ENCODE results near the gene INSM1. TPM values are rescaled to one million over a fixed set of nuclear protein-coding genes. Genes with fewer than 3 reads are reported as not detected.

The INSM1 gene
- total and polyA plus RNA-seq, 2 donors (not counting 3 experiments of a cell fraction or from before 2014, with no cell fraction given), result not detected

DNA sequence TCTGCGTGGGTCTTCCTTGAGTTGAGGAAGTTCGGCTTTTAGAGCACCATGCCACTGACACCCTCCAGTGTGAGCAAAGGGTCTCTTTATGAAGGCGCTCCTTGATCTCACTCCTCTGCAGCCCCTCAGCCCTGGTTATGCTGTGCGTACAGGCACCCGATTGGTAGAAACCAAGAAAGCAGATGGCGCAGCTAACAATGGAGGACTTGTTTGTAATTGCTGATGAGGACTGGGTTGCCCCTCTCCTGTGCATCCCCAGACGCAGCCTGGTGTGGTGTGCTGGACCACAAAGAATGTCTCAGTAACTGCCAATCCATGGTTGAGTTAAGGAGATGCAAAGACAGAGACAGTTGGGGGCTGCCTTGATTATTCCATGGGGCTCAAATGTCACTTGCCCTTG, 30.2 kb downstream of the INSM1 start:
- Histone ChIP-seq H3K4me3 (replicated peaks in 1 of 3; ENCODE audit: insufficient read depth in 1 of 3, low read depth in 1 of 3, low read length in 3 of 3) (no peak overlapping the region), H3K4me2 (ENCODE audit: insufficient read depth, low read length) (no peak overlapping the region), H3K9me1 (replicated peaks; ENCODE audit: control insufficient read depth, extremely low read depth, insufficient read depth, low read length) (no peaks in the 10 kb centered on the region), H3K27me3 (ENCODE audit: control insufficient read depth in 2 of 2, insufficient read depth in 2 of 2, low read length in 2 of 2) (no peaks in the 10 kb centered on the region), H3K36me3 (ENCODE audit: control insufficient read depth in 2 of 2, extremely low read depth in 1 of 2, insufficient read depth in 2 of 2, low read length in 2 of 2) (peaks cover 0 to 4% of the 10 kb centered on the region in 2 experiments), H2AFZ (ENCODE audit: low read depth, low read length) (no peak overlapping the region), H4K20me1 (replicated peaks; ENCODE audit: control insufficient read depth, extremely low read depth, insufficient read depth, low read length) (no peaks in the 10 kb centered on the region), H3K9ac (replicated peaks; ENCODE audit: extremely low read depth, insufficient read depth, low read length) (no peak overlapping the region), H3K27ac (ENCODE audit: insufficient read depth, low read depth, low read length) (no peak overlapping the region), H3K79me2 (ENCODE audit: control insufficient read depth, insufficient read depth, low read length) (no peaks in the 10 kb centered on the region), H3K4me1 (ENCODE audit: control insufficient read depth, extremely low read depth, insufficient read depth, low read length) (no peaks in the 10 kb centered on the region), H3K9me3 (replicated peaks; ENCODE audit: control insufficient read depth, insufficient read depth, low read length) (no peaks in the 10 kb centered on the region)
- dilution Hi-C loops (cut with MboI; ENCODE audit: extremely low pct_ligation_motif_present, low sequenced_read_pairs) (no loop called here), intact Hi-C loops (cut with micrococcal nuclease) (no loop called here)
- BruUV-seq (replicated peaks), result no TSS peak
- TF ChIP-seq POLR2AphosphoS5 (IDR thresholded peaks at IDR 0.05; ENCODE audit: insufficient read depth, low read depth, low read length) (no peak), GATA2 (IDR thresholded peaks at IDR 0.05; ENCODE audit: insufficient read depth, insufficient read length, low read depth, low read length) (no peak), POLR2A (IDR thresholded peaks at IDR 0.05; ENCODE audit: low read depth, low read length) (no peak), JUN (IDR thresholded peaks at IDR 0.05; ENCODE audit: borderline replicate concordance, insufficient read depth, insufficient read length, low read depth) (no peak), FOS (IDR thresholded peaks at IDR 0.05; ENCODE audit: borderline replicate concordance, insufficient read depth, low read length) (no peak), EZH2 (IDR thresholded peaks at IDR 0.05; ENCODE audit: borderline replicate concordance, low read depth, low read length, severe bottlenecking) (no peak), MYC (IDR thresholded peaks at IDR 0.05; ENCODE audit: low read depth, low read length) (no peak)
- TF ChIP-seq, protein P1, sequence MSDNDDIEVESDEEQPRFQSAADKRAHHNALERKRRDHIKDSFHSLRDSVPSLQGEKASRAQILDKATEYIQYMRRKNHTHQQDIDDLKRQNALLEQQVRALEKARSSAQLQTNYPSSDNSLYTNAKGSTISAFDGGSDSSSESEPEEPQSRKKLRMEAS (IDR thresholded peaks at IDR 0.05; ENCODE audit: insufficient read depth, insufficient read length), result no peak
- TF ChIP-seq, protein P2, sequence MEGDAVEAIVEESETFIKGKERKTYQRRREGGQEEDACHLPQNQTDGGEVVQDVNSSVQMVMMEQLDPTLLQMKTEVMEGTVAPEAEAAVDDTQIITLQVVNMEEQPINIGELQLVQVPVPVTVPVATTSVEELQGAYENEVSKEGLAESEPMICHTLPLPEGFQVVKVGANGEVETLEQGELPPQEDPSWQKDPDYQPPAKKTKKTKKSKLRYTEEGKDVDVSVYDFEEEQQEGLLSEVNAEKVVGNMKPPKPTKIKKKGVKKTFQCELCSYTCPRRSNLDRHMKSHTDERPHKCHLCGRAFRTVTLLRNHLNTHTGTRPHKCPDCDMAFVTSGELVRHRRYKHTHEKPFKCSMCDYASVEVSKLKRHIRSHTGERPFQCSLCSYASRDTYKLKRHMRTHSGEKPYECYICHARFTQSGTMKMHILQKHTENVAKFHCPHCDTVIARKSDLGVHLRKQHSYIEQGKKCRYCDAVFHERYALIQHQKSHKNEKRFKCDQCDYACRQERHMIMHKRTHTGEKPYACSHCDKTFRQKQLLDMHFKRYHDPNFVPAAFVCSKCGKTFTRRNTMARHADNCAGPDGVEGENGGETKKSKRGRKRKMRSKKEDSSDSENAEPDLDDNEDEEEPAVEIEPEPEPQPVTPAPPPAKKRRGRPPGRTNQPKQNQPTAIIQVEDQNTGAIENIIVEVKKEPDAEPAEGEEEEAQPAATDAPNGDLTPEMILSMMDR (IDR thresholded peaks at IDR 0.05; ENCODE audit: extremely low read depth in 1 of 2, insufficient read depth in 1 of 2, low read depth in 1 of 2, low read length in 2 of 2), result no peak
- ChIA-PET POLR2A (no interaction called here), CTCF (no interaction called here)
- no peak for DNase-seq (ENCODE audit: low read depth, low spot score)
- no peak for FAIRE-seq

Data from endothelial cell of umbilical vein (primary cell).